ENCODE results near the gene MKLN1. TPM values are rescaled to one million over a fixed set of nuclear protein-coding genes. Genes with fewer than 3 reads are reported as not detected.

MKLN1 gene
- polyA plus RNA-seq, 1 of the 3 experiments (the other 2 are of a cell fraction): 11.0 TPM

- H4K20me1 ChIP-seq (ENCODE audit: insufficient read depth): peaks cover 99% of the 10 kb centered on the region
- H3K4me2 ChIP-seq: no peak overlapping the region
- 90% methylated on average over 19 of the region's 19 CpGs for WGBS (ENCODE audit: low lambda C conversion rate)
- H3K36me3 ChIP-seq (replicated peaks in 1 of 2; ENCODE audit: control insufficient read depth in 1 of 2, insufficient read depth in 2 of 2, low read length in 1 of 2): peaks cover 0 to 19% of the 10 kb centered on the region in 2 experiments
- CTCF ChIA-PET: interaction anchor here (1.5 kb wide), 1 partner anchor 621 kb away, joined by 3 read pairs; no protein-coding TSS in a partner anchor
- H3F3A ChIP-seq (replicated peaks; ENCODE audit: insufficient read depth): peaks cover 57% of the 10 kb centered on the region
- peaks cover 100% of the 10 kb centered on the region for H3K79me2 ChIP-seq (ENCODE audit: insufficient read depth)
- POLR2A ChIA-PET: no interaction called here
- peaks cover 4 to 10% of the 10 kb centered on the region in 2 experiments; a peak in 2 of 4 replicates for H3K4me1 ChIP-seq (ENCODE audit: control insufficient read depth in 1 of 2, insufficient read depth in 2 of 2, low read depth in 1 of 2, low read length in 1 of 2)
- no peak overlapping the region for H3K9ac ChIP-seq
- H3K27me3 ChIP-seq (ENCODE audit: insufficient read depth): no peaks in the 10 kb centered on the region
- no peak overlapping the region for H2AFZ ChIP-seq (ENCODE audit: low read depth)
- no peaks in the 10 kb centered on the region for H3K9me2 ChIP-seq
- TF ChIP-seq FOSL2 (IDR thresholded peaks at IDR 0.05; ENCODE audit: borderline replicate concordance, low read depth): no peak
- TF ChIP-seq TEAD4 (IDR thresholded peaks at IDR 0.05; ENCODE audit: borderline replicate concordance, insufficient read depth): no peak
- TF ChIP-seq FOXM1 (IDR thresholded peaks at IDR 0.05; ENCODE audit: low read depth): no peak
- no peak for TF ChIP-seq RXRA (IDR thresholded peaks at IDR 0.05; ENCODE audit: borderline replicate concordance, low read depth)
- no peak for TF ChIP-seq POLR2AphosphoS5 (IDR thresholded peaks at IDR 0.05; ENCODE audit: low read depth, low read length)
- TF ChIP-seq RAD21 (IDR thresholded peaks at IDR 0.05; ENCODE audit: low read length): no peak
- no peak for TF ChIP-seq IRF3 (IDR thresholded peaks at IDR 0.05; ENCODE audit: low read depth, low read length)
- no peak for TF ChIP-seq MXI1 (IDR thresholded peaks at IDR 0.05; ENCODE audit: low read depth, low read length)
- no peak for TF ChIP-seq GABPA (IDR thresholded peaks at IDR 0.05; ENCODE audit: low read depth)
- no peak for TF ChIP-seq CTCF (IDR thresholded peaks at IDR 0.05)
- no peak for TF ChIP-seq REST (IDR thresholded peaks at IDR 0.05; ENCODE audit: low read depth, low read length)
- no peak for TF ChIP-seq ZBTB33 (IDR thresholded peaks at IDR 0.05; ENCODE audit: borderline replicate concordance, low read depth)
- no peak overlapping the region for H3K27ac ChIP-seq (ENCODE audit: low read depth in 2 of 2, low read length in 1 of 2)
- no peak for DNase-seq
- H3K4me3 ChIP-seq (ENCODE audit: low read depth in 2 of 2, low read length in 1 of 2): no peak overlapping the region
- no peaks in the 10 kb centered on the region for H3K9me3 ChIP-seq
These were observed 189.7 kb downstream of the MKLN1 start for GRCh38 chr7:131517218-131517923.

Data from SK-N-SH (cell line).